Ectodermal cell (in vitro differentiated cells): Measurements from ENCODE around the gene DIAPH2.

Experiments used
- H3K27ac ChIP-seq: 2 replicates; pipeline ENCODE4 v1.7.0; 2013; ENCODE audit warnings: mild to moderate bottlenecking, low read depth, low read length; ENCODE audit not compliant: insufficient read depth, poor library complexity, severe bottlenecking
- H3K27me3 ChIP-seq: 2 replicates; pipeline ENCODE4 v1.7.0; 2013; ENCODE audit warnings: mild to moderate bottlenecking, low read length; ENCODE audit not compliant: insufficient read depth, control insufficient read depth, poor library complexity, severe bottlenecking
- H3K36me3 ChIP-seq: one replicate; pipeline ENCODE4 v1.7.0; 2013; ENCODE audit warnings: low read length; ENCODE audit not compliant: control insufficient read depth, insufficient read depth
- H3K4me1 ChIP-seq: one replicate; pipeline ENCODE4 v1.7.0; 2013; ENCODE audit warnings: low read length; ENCODE audit not compliant: control insufficient read depth, insufficient read depth
- H3K4me3 ChIP-seq: 2 replicates; pipeline ENCODE4 v1.7.0; 2013; ENCODE audit warnings: low read depth, low read length, control low read depth; ENCODE audit not compliant: insufficient read depth
- H3K9me3 ChIP-seq: 2 replicates; pipeline ENCODE4 v1.7.0; 2013; ENCODE audit warnings: mild to moderate bottlenecking, low read length, moderate library complexity; ENCODE audit not compliant: control insufficient read depth
- WGBS, 2 experiments: methylation state at CpG; one replicate each; pipeline ENCODE4 v1.1.7; 2013; ENCODE audit warnings: missing lambda C conversion rate in 2 of 2; 5-methylcytosine and 5-hydroxymethylcytosine counted together

DIAPH2 gene

GRCh38 chrX:97050392-97050791 lies 365.8 kb downstream of the DIAPH2 start:
- H3K4me3 ChIP-seq, result no peak overlapping the region
- H3K27ac ChIP-seq, result no peak overlapping the region
- WGBS, 2 experiments, result 88 to 100% methylated on average over 1 to 2 of the region's 2 CpGs

GRCh38 chrX:97057349-97057909 lies 372.8 kb downstream of the DIAPH2 start:
- H3K4me1 ChIP-seq, result no peaks in the 10 kb centered on the region

More at GRCh38 chrX:97050392-97050791, 365.8 kb downstream of the DIAPH2 start:
- Histone ChIP-seq H3K4me1 (no peaks in the 10 kb centered on the region), H3K27me3 (no peaks in the 10 kb centered on the region), H3K36me3 (no peaks in the 10 kb centered on the region), H3K9me3 (no peaks in the 10 kb centered on the region)

GRCh38 chrX:97060020-97060419 lies 375.4 kb downstream of the DIAPH2 start:
- Histone ChIP-seq H3K4me3 (no peak overlapping the region), H3K27me3 (no peaks in the 10 kb centered on the region), H3K4me1 (no peaks in the 10 kb centered on the region), H3K9me3 (no peaks in the 10 kb centered on the region), H3K27ac (no peak overlapping the region), H3K36me3 (no peaks in the 10 kb centered on the region)
- 0 to 1% methylated on average over 3 to 4 of the region's 4 CpGs for WGBS, 2 experiments

More at GRCh38 chrX:97057349-97057909, 372.8 kb downstream of the DIAPH2 start:
- no peak overlapping the region for H3K27ac ChIP-seq
- H3K9me3 ChIP-seq, result no peaks in the 10 kb centered on the region
- no peak overlapping the region for H3K4me3 ChIP-seq
- no peaks in the 10 kb centered on the region for H3K36me3 ChIP-seq
- WGBS, 2 experiments, result 91 to 97% methylated on average over 1 to 4 of the region's 4 CpGs
- H3K27me3 ChIP-seq, result no peaks in the 10 kb centered on the region

GRCh38 chrX:97065066-97065465 lies 380.4 kb downstream of the DIAPH2 start:
- H3K4me1 ChIP-seq, result no peaks in the 10 kb centered on the region
- no peak overlapping the region for H3K4me3 ChIP-seq
- WGBS, 2 experiments, result 88 to 92% methylated on average over 3 to 4 of the region's 5 CpGs
- H3K9me3 ChIP-seq, result no peaks in the 10 kb centered on the region
- no peak overlapping the region for H3K27ac ChIP-seq
- H3K27me3 ChIP-seq, result no peaks in the 10 kb centered on the region
- H3K36me3 ChIP-seq, result no peaks in the 10 kb centered on the region

- H3K4me1 ChIP-seq, result no peaks in the 10 kb centered on the region
- no peak overlapping the region for H3K4me3 ChIP-seq
- no peaks in the 10 kb centered on the region for H3K36me3 ChIP-seq
- no peaks in the 10 kb centered on the region for H3K9me3 ChIP-seq
- no peak overlapping the region for H3K27ac ChIP-seq
- H3K27me3 ChIP-seq, result no peaks in the 10 kb centered on the region
Measured at GRCh38 chrX:97065973-97066372, 381.3 kb downstream of the DIAPH2 start.

- H3K27ac ChIP-seq, result no peak overlapping the region
- H3K4me3 ChIP-seq, result no peak overlapping the region
- WGBS, 2 experiments, result 0% methylated on average over 1 of the region's 3 CpGs; no CpG with 5 or more reads in 1 of the 2 experiments
- no peaks in the 10 kb centered on the region for H3K4me1 ChIP-seq
- H3K9me3 ChIP-seq, result no peaks in the 10 kb centered on the region
- H3K27me3 ChIP-seq, result no peaks in the 10 kb centered on the region
- no peaks in the 10 kb centered on the region for H3K36me3 ChIP-seq
Measured at GRCh38 chrX:97066381-97066780, 381.7 kb downstream of the DIAPH2 start.

GRCh38 chrX:97070346-97070745 lies 385.7 kb downstream of the DIAPH2 start:
- 100% methylated on average over 1 of the region's 1 CpG; no CpG with 5 or more reads in 1 of the 2 experiments for WGBS, 2 experiments
- Histone ChIP-seq H3K4me3 (no peak overlapping the region), H3K4me1 (no peaks in the 10 kb centered on the region), H3K27me3 (no peaks in the 10 kb centered on the region), H3K9me3 (no peaks in the 10 kb centered on the region), H3K27ac (no peak overlapping the region), H3K36me3 (no peaks in the 10 kb centered on the region)

GRCh38 chrX:97074400-97074799 lies 389.8 kb downstream of the DIAPH2 start:
- Histone ChIP-seq H3K27me3 (no peaks in the 10 kb centered on the region), H3K27ac (no peak overlapping the region), H3K4me3 (no peak overlapping the region), H3K36me3 (no peaks in the 10 kb centered on the region), H3K4me1 (no peaks in the 10 kb centered on the region), H3K9me3 (no peaks in the 10 kb centered on the region)

- 87 to 100% methylated on average over 1 of the region's 1 CpG for WGBS, 2 experiments
- no peak overlapping the region for H3K4me3 ChIP-seq
- H3K4me1 ChIP-seq, result no peaks in the 10 kb centered on the region
- H3K36me3 ChIP-seq, result no peaks in the 10 kb centered on the region
- no peaks in the 10 kb centered on the region for H3K27me3 ChIP-seq
- H3K9me3 ChIP-seq, result no peaks in the 10 kb centered on the region
- no peak overlapping the region for H3K27ac ChIP-seq
Measured at GRCh38 chrX:97089116-97089515, 404.5 kb downstream of the DIAPH2 start.

- Histone ChIP-seq H3K27ac (no peak overlapping the region), H3K27me3 (no peaks in the 10 kb centered on the region), H3K4me3 (no peak overlapping the region), H3K4me1 (no peaks in the 10 kb centered on the region), H3K9me3 (no peaks in the 10 kb centered on the region), H3K36me3 (no peaks in the 10 kb centered on the region)
- WGBS, 2 experiments, result 29 to 34% methylated on average over 2 of the region's 2 CpGs
Measured at GRCh38 chrX:97096385-97096784, 411.7 kb downstream of the DIAPH2 start.

- Histone ChIP-seq H3K9me3 (no peaks in the 10 kb centered on the region), H3K27me3 (no peaks in the 10 kb centered on the region), H3K4me3 (no peak overlapping the region), H3K4me1 (no peaks in the 10 kb centered on the region), H3K27ac (no peak overlapping the region), H3K36me3 (no peaks in the 10 kb centered on the region)
Measured at GRCh38 chrX:97102938-97103337, 418.3 kb downstream of the DIAPH2 start.
